ENCODE data around the gene LONRF2. TPM values are rescaled to one million over a fixed set of nuclear protein-coding genes. Genes with fewer than 3 reads are reported as not detected.

Gene LONRF2
- total and polyA plus RNA-seq, 2 of the 13 experiments (the other 11 are each of a cell fraction or from before 2014, with no cell fraction given): not detected

DNA sequence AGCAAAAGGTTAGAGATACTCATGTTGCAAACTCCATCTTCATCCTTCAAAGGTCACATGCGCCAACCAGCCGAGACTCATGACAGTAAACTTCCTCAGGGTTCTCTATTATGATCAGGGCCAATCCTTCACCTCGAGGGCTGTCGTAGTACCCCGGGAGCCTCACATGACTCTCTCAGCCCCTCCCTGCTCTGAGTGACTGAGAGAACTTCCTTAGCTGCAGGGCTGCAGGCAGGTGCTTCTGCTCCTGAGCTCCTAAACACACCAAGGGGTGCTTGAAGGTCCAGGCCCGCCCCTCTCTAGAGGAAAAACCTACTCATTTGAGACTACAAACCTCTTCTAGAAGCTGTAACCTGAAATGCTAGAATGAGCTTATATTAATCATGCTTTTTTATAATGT, 48.2 kb downstream of the LONRF2 start (continued):
- TF ChIP-seq ZNF567 (CRISPR knock-in tag; IDR thresholded peaks at IDR 0.05; ENCODE audit: borderline replicate concordance) (no peak), STAT5B (CRISPR knock-in tag; IDR thresholded peaks at IDR 0.05) (no peak), RFX5 (IDR thresholded peaks at IDR 0.05; ENCODE audit: low read depth, low read length) (no peak), ZNF33B (CRISPR knock-in tag; IDR thresholded peaks at IDR 0.05) (no peak), AKAP8 (CRISPR knock-in tag; IDR thresholded peaks at IDR 0.05) (no peak)

DNA sequence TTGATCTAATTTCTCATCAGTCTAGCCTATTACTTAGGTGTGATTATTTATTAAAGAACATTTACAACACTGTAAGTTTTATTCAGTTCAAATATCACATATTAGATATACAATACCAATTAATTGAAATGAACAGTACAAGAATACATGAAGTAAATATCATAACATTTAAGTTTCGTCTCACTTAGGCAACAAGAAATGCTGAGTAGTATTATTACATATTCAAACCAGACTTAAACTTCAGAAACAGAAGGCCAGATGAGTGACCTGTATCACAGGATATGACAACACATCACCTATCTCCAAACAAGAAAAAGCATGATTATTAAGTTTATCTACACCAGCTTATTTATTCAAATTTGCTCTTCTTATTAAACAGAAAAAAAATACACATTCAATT, 48.9 kb downstream of the LONRF2 start:
- Histone ChIP-seq H3K9me3 (ENCODE audit: low read length) (no peaks in the 10 kb centered on the region), H3K4me1 (ENCODE audit: insufficient read depth, low read length) (peaks cover 11% of the 10 kb centered on the region), H3K27ac (ENCODE audit: extremely low read length, insufficient read depth, low read length) (no peak overlapping the region), H3K4me3 (replicated peaks in 1 of 3; ENCODE audit: insufficient read depth in 1 of 3, low read depth in 2 of 3, low read length in 3 of 3) (no peak overlapping the region), H3K79me2 (ENCODE audit: insufficient read depth, low read length) (no peaks in the 10 kb centered on the region), H3K9ac (ENCODE audit: insufficient read depth, low read depth, low read length) (no peak overlapping the region), H3K27me3 (ENCODE audit: control insufficient read depth in 1 of 2, insufficient read depth in 2 of 2, low read length in 2 of 2) (peaks cover 2 to 24% of the 10 kb centered on the region in 2 experiments; a peak in 4 of 5 replicates), H2AFZ (ENCODE audit: low read length) (no peak overlapping the region), H4K20me1 (ENCODE audit: insufficient read depth, low read length) (no peaks in the 10 kb centered on the region), H3K4me2 (ENCODE audit: low read depth, low read length) (no peak overlapping the region), H3K36me3 (replicated peaks in 1 of 2; ENCODE audit: control insufficient read depth in 1 of 2, insufficient read depth in 2 of 2, low read length in 2 of 2) (no peaks in the 10 kb centered on the region)
- no peak for FAIRE-seq
- CTCF ChIA-PET (ENCODE audit: low intra/inter-chr PET ratio, low total read pairs): no interaction called here
- intact Hi-C loops (cut with micrococcal nuclease; ENCODE audit: unreplicated experiment): no loop called here
- no peak for DNase-seq (ENCODE audit: low spot score)
- TF ChIP-seq MAFK (conservative IDR thresholded peaks at IDR 0.05 in 1 of 2, IDR thresholded peaks at IDR 0.05 in 1 of 2; ENCODE audit: low read length in 2 of 2): peak in 1 of 2 experiments; percentile 55; a peak in 2 of 4 replicates
- TF ChIP-seq U2AF1 (optimal IDR thresholded peaks at IDR 0.05; ENCODE audit: low read depth, low read length): no peak
- no peak for TF ChIP-seq ZBTB7B (CRISPR knock-in tag; IDR thresholded peaks at IDR 0.05)
- ATAC-seq: no peak
- no TSS peak for BruUV-seq (replicated peaks)
- POLR2A ChIA-PET: no interaction called here
- 2% methylated on average over 1 of the region's 1 CpG for WGBS (ENCODE audit: low lambda C conversion rate)
- in situ Hi-C loops (cut with HindIII; ENCODE audit: extremely low pct_ligation_motif_present, low pct_unique_long_range_greater_than_20kb): no loop called here

DNA sequence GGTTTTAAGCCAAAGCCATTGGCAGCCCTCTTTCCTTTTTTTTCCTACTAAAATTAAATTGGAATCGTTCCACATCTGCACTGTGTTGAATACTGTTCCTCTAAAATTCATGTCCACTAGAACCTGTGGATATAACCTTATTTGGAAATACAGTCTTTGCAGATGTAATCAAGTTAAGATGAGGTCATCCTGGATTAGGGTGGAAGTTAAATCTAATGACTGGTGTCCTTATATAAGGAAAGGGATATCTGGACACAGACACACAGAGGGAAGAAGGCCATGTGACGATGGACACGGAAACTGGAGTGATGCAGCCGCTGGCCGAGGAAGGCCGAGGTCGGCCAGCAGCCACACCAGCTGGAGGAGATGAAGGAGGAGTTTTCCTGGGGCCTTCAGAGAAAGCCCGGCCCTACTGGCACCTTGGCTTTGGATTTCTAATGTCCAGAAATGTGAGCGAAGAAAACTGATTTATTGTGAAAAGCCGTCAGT, 49.4 kb downstream of the LONRF2 start:
- no TSS peak for BruUV-seq (replicated peaks)
- H3K79me2 ChIP-seq (ENCODE audit: insufficient read depth, low read length): no peaks in the 10 kb centered on the region
- H3K4me3 ChIP-seq (replicated peaks in 1 of 3; ENCODE audit: insufficient read depth in 1 of 3, low read depth in 2 of 3, low read length in 3 of 3): no peak overlapping the region
- in situ Hi-C loops (cut with HindIII; ENCODE audit: extremely low pct_ligation_motif_present, low pct_unique_long_range_greater_than_20kb) (no loop called here), intact Hi-C loops (cut with micrococcal nuclease; ENCODE audit: unreplicated experiment) (no loop called here)
- ChIA-PET POLR2A (no interaction called here), CTCF (ENCODE audit: low intra/inter-chr PET ratio, low total read pairs) (no interaction called here)
- H3K36me3 ChIP-seq (replicated peaks in 1 of 2; ENCODE audit: control insufficient read depth in 1 of 2, insufficient read depth in 2 of 2, low read length in 2 of 2): no peaks in the 10 kb centered on the region
- no peak for DNase-seq (ENCODE audit: low spot score)
- H2AFZ ChIP-seq (ENCODE audit: low read length): no peak overlapping the region
- no peaks in the 10 kb centered on the region for H4K20me1 ChIP-seq (ENCODE audit: insufficient read depth, low read length)
- H3K27me3 ChIP-seq (ENCODE audit: control insufficient read depth in 1 of 2, insufficient read depth in 2 of 2, low read length in 2 of 2): peaks cover 2 to 19% of the 10 kb centered on the region in 2 experiments; a peak in 4 of 5 replicates
- H3K4me1 ChIP-seq (ENCODE audit: insufficient read depth, low read length): peaks cover 11% of the 10 kb centered on the region
- no peak for ATAC-seq
- no peak overlapping the region for H3K9ac ChIP-seq (ENCODE audit: insufficient read depth, low read depth, low read length)
- H3K4me2 ChIP-seq (ENCODE audit: low read depth, low read length): no peak overlapping the region
- no peak for FAIRE-seq
- H3K9me3 ChIP-seq (ENCODE audit: low read length): no peaks in the 10 kb centered on the region
- H3K27ac ChIP-seq (ENCODE audit: extremely low read length, insufficient read depth, low read length): no peak overlapping the region
- 56% methylated on average over 10 of the region's 10 CpGs for WGBS (ENCODE audit: low lambda C conversion rate)
- TF ChIP-seq ZNF136 (CRISPR knock-in tag; IDR thresholded peaks at IDR 0.05; ENCODE audit: low read depth) (no peak), TP53 (CRISPR knock-in tag; conservative IDR thresholded peaks at IDR 0.05) (no peak), ZNF724P (CRISPR knock-in tag; IDR thresholded peaks at IDR 0.05; ENCODE audit: borderline replicate concordance) (no peak), IRX3 (CRISPR knock-in tag; IDR thresholded peaks at IDR 0.05; ENCODE audit: borderline replicate concordance, low read depth) (no peak)
- TF ChIP-seq, protein P1, sequence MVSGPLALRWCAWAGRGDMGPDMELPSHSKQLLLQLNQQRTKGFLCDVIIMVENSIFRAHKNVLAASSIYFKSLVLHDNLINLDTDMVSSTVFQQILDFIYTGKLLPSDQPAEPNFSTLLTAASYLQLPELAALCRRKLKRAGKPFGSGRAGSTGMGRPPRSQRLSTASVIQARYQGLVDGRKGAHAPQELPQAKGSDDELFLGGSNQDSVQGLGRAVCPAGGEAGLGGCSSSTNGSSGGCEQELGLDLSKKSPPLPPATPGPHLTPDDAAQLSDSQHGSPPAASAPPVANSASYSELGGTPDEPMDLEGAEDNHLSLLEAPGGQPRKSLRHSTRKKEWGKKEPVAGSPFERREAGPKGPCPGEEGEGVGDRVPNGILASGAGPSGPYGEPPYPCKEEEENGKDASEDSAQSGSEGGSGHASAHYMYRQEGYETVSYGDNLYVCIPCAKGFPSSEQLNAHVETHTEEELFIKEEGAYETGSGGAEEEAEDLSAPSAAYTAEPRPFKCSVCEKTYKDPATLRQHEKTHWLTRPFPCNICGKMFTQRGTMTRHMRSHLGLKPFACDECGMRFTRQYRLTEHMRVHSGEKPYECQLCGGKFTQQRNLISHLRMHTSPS (CRISPR knock-in tag; IDR thresholded peaks at IDR 0.05; ENCODE audit: low read depth): no peak
- TF ChIP-seq, protein P2, sequence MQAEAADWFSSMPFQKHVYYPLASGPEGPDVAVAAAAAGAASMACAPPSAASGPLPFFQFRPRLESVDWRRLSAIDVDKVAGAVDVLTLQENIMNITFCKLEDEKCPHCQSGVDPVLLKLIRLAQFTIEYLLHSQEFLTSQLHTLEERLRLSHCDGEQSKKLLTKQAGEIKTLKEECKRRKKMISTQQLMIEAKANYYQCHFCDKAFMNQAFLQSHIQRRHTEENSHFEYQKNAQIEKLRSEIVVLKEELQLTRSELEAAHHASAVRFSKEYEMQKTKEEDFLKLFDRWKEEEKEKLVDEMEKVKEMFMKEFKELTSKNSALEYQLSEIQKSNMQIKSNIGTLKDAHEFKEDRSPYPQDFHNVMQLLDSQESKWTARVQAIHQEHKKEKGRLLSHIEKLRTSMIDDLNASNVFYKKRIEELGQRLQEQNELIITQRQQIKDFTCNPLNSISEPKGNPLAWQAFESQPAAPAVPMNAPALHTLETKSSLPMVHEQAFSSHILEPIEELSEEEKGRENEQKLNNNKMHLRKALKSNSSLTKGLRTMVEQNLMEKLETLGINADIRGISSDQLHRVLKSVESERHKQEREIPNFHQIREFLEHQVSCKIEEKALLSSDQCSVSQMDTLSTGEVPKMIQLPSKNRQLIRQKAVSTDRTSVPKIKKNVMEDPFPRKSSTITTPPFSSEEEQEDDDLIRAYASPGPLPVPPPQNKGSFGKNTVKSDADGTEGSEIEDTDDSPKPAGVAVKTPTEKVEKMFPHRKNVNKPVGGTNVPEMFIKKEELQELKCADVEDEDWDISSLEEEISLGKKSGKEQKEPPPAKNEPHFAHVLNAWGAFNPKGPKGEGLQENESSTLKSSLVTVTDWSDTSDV (CRISPR knock-in tag; IDR thresholded peaks at IDR 0.05): no peak
